ENCODE results near the gene CADPS2. TPM values are rescaled to one million over a fixed set of nuclear protein-coding genes. Genes with fewer than 3 reads are reported as not detected.

CADPS2 gene
- total and polyA plus RNA-seq, 2 donors (not counting 1 experiment from before 2014, with no cell fraction given) = not detected

DNA sequence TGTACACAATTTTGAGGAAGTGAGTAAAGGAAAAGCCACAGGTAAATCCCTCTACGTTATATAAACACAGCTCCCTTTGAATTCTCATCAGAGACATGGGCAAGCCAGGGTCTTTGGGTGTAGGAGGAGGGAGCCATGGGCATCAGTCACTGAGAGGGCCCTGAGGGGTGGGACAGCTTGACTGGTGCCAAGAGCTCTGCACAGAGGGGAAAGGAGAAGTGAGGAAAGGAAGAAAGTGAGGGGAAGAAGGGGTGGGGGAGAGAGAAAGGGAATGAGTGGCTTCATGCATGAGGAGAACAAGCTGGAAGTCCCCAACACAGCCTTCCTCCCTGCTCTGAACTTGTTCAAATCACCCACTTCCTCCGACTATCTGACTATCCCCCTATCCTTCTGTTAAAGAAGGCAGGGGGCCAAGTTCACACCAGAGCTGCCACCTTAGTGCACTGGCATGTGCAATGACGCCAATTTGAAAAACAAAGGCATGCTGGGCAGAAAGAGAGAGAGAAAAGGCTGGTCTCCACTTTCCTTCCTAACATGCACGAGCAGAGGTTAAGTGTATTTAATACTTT, 167.2 kb downstream of the CADPS2 start:
- H3K27me3 Mint-ChIP-seq = no peaks in the 10 kb centered on the region
- intact Hi-C loops (cut with micrococcal nuclease) = no loop called here
- H3K4me3 Mint-ChIP-seq = no peak overlapping the region
- 40% methylated on average over 1 of the region's 4 CpGs for WGBS (ENCODE audit: insufficient coverage)
- DNase-seq = no peak
- Histone ChIP-seq H3K4me3 (ENCODE audit: control extremely low read depth in 1 of 5, extremely low read depth in 1 of 5, insufficient read depth in 1 of 5, low read depth in 2 of 5, low read length in 4 of 5) (no peak overlapping the region), H3K4me1 (ENCODE audit: control insufficient read depth in 2 of 2, insufficient read depth in 2 of 2, low read length in 2 of 2) (no peaks in the 10 kb centered on the region), H3K36me3 (replicated peaks in 1 of 2; ENCODE audit: control extremely low read depth in 1 of 2, control insufficient read depth in 1 of 2, extremely low read depth in 1 of 2, insufficient read depth in 2 of 2, low read length in 1 of 2) (no peaks in the 10 kb centered on the region), H4K20me1 (ENCODE audit: control insufficient read depth, insufficient read depth, low read length, poor library complexity, severe bottlenecking) (no peaks in the 10 kb centered on the region), H3K9me3 (ENCODE audit: control extremely low read depth in 1 of 3, control insufficient read depth in 2 of 3, insufficient read depth in 1 of 3, low read length in 2 of 3) (peaks cover 0 to 4% (median 0%) of the 10 kb centered on the region in 3 donors), H3K4me2 (replicated peaks; ENCODE audit: low read depth, low read length, poor library complexity, severe bottlenecking) (no peak overlapping the region), H3K27ac (ENCODE audit: low read length in 2 of 2) (no peak overlapping the region), H3K79me2 (ENCODE audit: control insufficient read depth, insufficient read depth, low read length) (no peaks in the 10 kb centered on the region), H3K9ac (ENCODE audit: low read length) (no peak overlapping the region), H3K27me3 (replicated peaks in 1 of 4; ENCODE audit: control extremely low read depth in 1 of 4, control insufficient read depth in 3 of 4, insufficient read depth in 4 of 4, low read length in 3 of 4) (no peaks in the 10 kb centered on the region), H2AFZ (ENCODE audit: insufficient read depth, low read depth, low read length, poor library complexity, severe bottlenecking) (no peak overlapping the region)
- ChIA-PET CTCF (no interaction called here), POLR2A (no interaction called here)
- H3K27ac Mint-ChIP-seq = no peak overlapping the region
- no peaks in the 10 kb centered on the region for H3K4me1 Mint-ChIP-seq
- no peak for ATAC-seq (ENCODE audit: low read depth)
- no peaks in the 10 kb centered on the region for H3K9me3 Mint-ChIP-seq (ENCODE audit: insufficient read depth)
- TF ChIP-seq EZH2 (IDR thresholded peaks at IDR 0.05; ENCODE audit: borderline replicate concordance, insufficient read depth, low read depth, low read length, poor library complexity, severe bottlenecking) = no peak
- TF ChIP-seq, protein P1, sequence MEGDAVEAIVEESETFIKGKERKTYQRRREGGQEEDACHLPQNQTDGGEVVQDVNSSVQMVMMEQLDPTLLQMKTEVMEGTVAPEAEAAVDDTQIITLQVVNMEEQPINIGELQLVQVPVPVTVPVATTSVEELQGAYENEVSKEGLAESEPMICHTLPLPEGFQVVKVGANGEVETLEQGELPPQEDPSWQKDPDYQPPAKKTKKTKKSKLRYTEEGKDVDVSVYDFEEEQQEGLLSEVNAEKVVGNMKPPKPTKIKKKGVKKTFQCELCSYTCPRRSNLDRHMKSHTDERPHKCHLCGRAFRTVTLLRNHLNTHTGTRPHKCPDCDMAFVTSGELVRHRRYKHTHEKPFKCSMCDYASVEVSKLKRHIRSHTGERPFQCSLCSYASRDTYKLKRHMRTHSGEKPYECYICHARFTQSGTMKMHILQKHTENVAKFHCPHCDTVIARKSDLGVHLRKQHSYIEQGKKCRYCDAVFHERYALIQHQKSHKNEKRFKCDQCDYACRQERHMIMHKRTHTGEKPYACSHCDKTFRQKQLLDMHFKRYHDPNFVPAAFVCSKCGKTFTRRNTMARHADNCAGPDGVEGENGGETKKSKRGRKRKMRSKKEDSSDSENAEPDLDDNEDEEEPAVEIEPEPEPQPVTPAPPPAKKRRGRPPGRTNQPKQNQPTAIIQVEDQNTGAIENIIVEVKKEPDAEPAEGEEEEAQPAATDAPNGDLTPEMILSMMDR (IDR thresholded peaks at IDR 0.05) = no peak

DNA sequence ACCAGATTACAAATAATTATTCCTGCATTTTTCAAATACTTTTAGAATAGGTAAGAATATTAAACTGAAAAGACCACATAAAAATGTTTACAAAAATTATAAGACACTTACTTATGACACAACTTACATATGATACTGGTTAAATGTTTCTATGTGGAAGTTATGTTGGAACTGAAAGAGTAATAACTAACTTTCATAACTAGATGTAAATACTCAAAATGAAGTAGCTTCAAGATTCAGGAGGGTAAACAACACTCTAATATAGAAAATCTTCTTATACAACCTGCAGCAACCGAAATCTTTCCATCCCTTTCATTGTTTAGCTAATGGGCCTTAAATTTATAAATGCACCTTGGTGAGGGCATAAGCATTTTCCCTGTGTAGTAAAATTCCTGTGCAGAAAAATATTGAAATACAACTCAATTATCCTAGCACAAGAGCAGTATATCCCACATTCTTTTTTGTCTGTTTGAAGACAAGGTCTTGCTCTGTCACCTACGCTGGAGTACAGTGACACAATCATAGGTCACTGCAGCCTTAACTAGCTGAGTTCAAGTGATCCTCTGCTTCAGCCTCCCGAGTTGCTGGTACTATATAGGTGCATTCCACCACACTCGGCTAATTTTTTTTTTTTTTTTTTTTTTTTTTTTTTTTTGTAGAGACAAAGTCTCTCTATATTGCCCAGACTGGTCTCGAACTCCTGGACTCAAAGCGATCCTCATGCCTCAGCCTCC, 168.7 kb downstream of the CADPS2 start:
- WGBS (ENCODE audit: insufficient coverage) = 100% methylated on average over 1 of the region's 6 CpGs
- H3K27ac Mint-ChIP-seq = no peak overlapping the region

More for the DNA sequence above, 168.7 kb downstream of the CADPS2 start:
- no peak overlapping the region for H3K4me2 ChIP-seq (replicated peaks; ENCODE audit: low read depth, low read length, poor library complexity, severe bottlenecking)
- no peaks in the 10 kb centered on the region for H3K36me3 ChIP-seq (replicated peaks in 1 of 2; ENCODE audit: control extremely low read depth in 1 of 2, control insufficient read depth in 1 of 2, extremely low read depth in 1 of 2, insufficient read depth in 2 of 2, low read length in 1 of 2)
- no peak overlapping the region for H3K4me3 Mint-ChIP-seq
- POLR2A ChIA-PET = no interaction called here
- H3K4me1 Mint-ChIP-seq = no peaks in the 10 kb centered on the region
- H3K4me3 ChIP-seq (ENCODE audit: control extremely low read depth in 1 of 5, extremely low read depth in 1 of 5, insufficient read depth in 1 of 5, low read depth in 2 of 5, low read length in 4 of 5) = no peak overlapping the region
- no peaks in the 10 kb centered on the region for H3K27me3 ChIP-seq (replicated peaks in 1 of 4; ENCODE audit: control extremely low read depth in 1 of 4, control insufficient read depth in 3 of 4, insufficient read depth in 4 of 4, low read length in 3 of 4)
- no peaks in the 10 kb centered on the region for H3K27me3 Mint-ChIP-seq
- TF ChIP-seq, protein P1 (IDR thresholded peaks at IDR 0.05) = no peak
- no peak for TF ChIP-seq EZH2 (IDR thresholded peaks at IDR 0.05; ENCODE audit: borderline replicate concordance, insufficient read depth, low read depth, low read length, poor library complexity, severe bottlenecking)
- ATAC-seq (ENCODE audit: low read depth) = no peak
- H2AFZ ChIP-seq (ENCODE audit: insufficient read depth, low read depth, low read length, poor library complexity, severe bottlenecking) = no peak overlapping the region
- CTCF ChIA-PET = no interaction called here
- peaks cover 0 to 4% (median 0%) of the 10 kb centered on the region in 3 donors for H3K9me3 ChIP-seq (ENCODE audit: control extremely low read depth in 1 of 3, control insufficient read depth in 2 of 3, insufficient read depth in 1 of 3, low read length in 2 of 3)
- no peaks in the 10 kb centered on the region for H4K20me1 ChIP-seq (ENCODE audit: control insufficient read depth, insufficient read depth, low read length, poor library complexity, severe bottlenecking)
- no peak for DNase-seq
- no peak overlapping the region for H3K27ac ChIP-seq (ENCODE audit: low read length in 2 of 2)
- no peaks in the 10 kb centered on the region for H3K4me1 ChIP-seq (ENCODE audit: control insufficient read depth in 2 of 2, insufficient read depth in 2 of 2, low read length in 2 of 2)
- H3K79me2 ChIP-seq (ENCODE audit: control insufficient read depth, insufficient read depth, low read length) = no peaks in the 10 kb centered on the region
- no peaks in the 10 kb centered on the region for H3K9me3 Mint-ChIP-seq (ENCODE audit: insufficient read depth)
- no peak overlapping the region for H3K9ac ChIP-seq (ENCODE audit: low read length)
- intact Hi-C loops (cut with micrococcal nuclease) = no loop called here
